ENCODE results near the gene GYG2. TPM values are rescaled to one million over a fixed set of nuclear protein-coding genes. Genes with fewer than 3 reads are reported as not detected.

GYG2 gene
- total RNA-seq, 1 experiment from 2014 or later, result not detected

- Histone ChIP-seq H4K20me1 (ENCODE audit: insufficient read depth) (no peaks in the 10 kb centered on the region), H3K36me3 (ENCODE audit: control insufficient read depth in 1 of 2, insufficient read depth in 2 of 2, low read length in 2 of 2) (no peaks in the 10 kb centered on the region), H3K4me2 (ENCODE audit: low read length) (no peak overlapping the region), H3K27me3 (ENCODE audit: insufficient read depth, low read length) (no peaks in the 10 kb centered on the region), H3K9me3 (ENCODE audit: control insufficient read depth in 1 of 2, insufficient read depth in 1 of 2, low read depth in 1 of 2, low read length in 2 of 2) (no peaks in the 10 kb centered on the region), H3K9me2 (ENCODE audit: insufficient read depth) (no peaks in the 10 kb centered on the region), H3K79me2 (ENCODE audit: insufficient read depth, low read length) (no peaks in the 10 kb centered on the region), H2AFZ (ENCODE audit: low read depth, low read length, poor library complexity, severe bottlenecking) (no peak overlapping the region), H3K27ac (ENCODE audit: low read depth, low read length) (no peak overlapping the region), H3K4me1 (ENCODE audit: control insufficient read depth in 1 of 2, insufficient read depth in 2 of 2, low read length in 2 of 2) (peaks cover 0 to 3% of the 10 kb centered on the region in 2 experiments; a peak in 1 of 4 replicates), H3K4me3 (replicated peaks in 1 of 2; ENCODE audit: low read depth in 1 of 2, low read length in 2 of 2) (no peak overlapping the region), H3K9ac (ENCODE audit: low read length) (no peak overlapping the region)
- no TSS peak for BruUV-seq (replicated peaks)
- TF ChIP-seq REST (IDR thresholded peaks at IDR 0.05; ENCODE audit: low read depth), result no peak
- TF ChIP-seq JUND (IDR thresholded peaks at IDR 0.05), result no peak
- no peak for TF ChIP-seq YY1 (IDR thresholded peaks at IDR 0.05; ENCODE audit: extremely low read depth, insufficient replicate concordance, low read depth, low read length)
- no peak for TF ChIP-seq CTCF (IDR thresholded peaks at IDR 0.05 in 2 of 3, conservative IDR thresholded peaks at IDR 0.05 in 1 of 3; ENCODE audit: borderline replicate concordance in 1 of 3, insufficient read depth in 1 of 3, low read depth in 2 of 3, low read length in 2 of 3)
- TF ChIP-seq SIN3A (IDR thresholded peaks at IDR 0.05; ENCODE audit: low read depth), result no peak
- no peak for TF ChIP-seq CEBPB (IDR thresholded peaks at IDR 0.05; ENCODE audit: low read depth)
- TF ChIP-seq ZFX (IDR thresholded peaks at IDR 0.05), result no peak
- no peak for TF ChIP-seq EZH2 (IDR thresholded peaks at IDR 0.05)
- no peak for TF ChIP-seq RAD21 (IDR thresholded peaks at IDR 0.05; ENCODE audit: low read depth)
- no peak for TF ChIP-seq POLR2A (IDR thresholded peaks at IDR 0.05; ENCODE audit: borderline replicate concordance, extremely low read depth, insufficient read depth, insufficient read length)
- TF ChIP-seq CBX3 (IDR thresholded peaks at IDR 0.05; ENCODE audit: low read depth), result no peak
- TF ChIP-seq FOSL1 (IDR thresholded peaks at IDR 0.05; ENCODE audit: low read depth), result no peak
- TF ChIP-seq ZBTB33 (IDR thresholded peaks at IDR 0.05; ENCODE audit: extremely low read depth, insufficient replicate concordance, low read length), result no peak
- no peak for TF ChIP-seq ZNF274 (IDR thresholded peaks at IDR 0.05; ENCODE audit: low read depth, low read length)
- no peak for TF ChIP-seq TCF7L2 (IDR thresholded peaks at IDR 0.05; ENCODE audit: borderline replicate concordance, extremely low read depth, insufficient read depth, insufficient read length)
- TF ChIP-seq, protein P1, sequence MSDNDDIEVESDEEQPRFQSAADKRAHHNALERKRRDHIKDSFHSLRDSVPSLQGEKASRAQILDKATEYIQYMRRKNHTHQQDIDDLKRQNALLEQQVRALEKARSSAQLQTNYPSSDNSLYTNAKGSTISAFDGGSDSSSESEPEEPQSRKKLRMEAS (IDR thresholded peaks at IDR 0.05), result no peak
- no peak for TF ChIP-seq SP1 (IDR thresholded peaks at IDR 0.05; ENCODE audit: low read depth)
- no peak for TF ChIP-seq POLR2AphosphoS5 (IDR thresholded peaks at IDR 0.05; ENCODE audit: low read depth, low read length)
- ChIA-PET POLR2A (no interaction called here), CTCF (no interaction called here), RAD21 (ENCODE audit: low non-redundant PET in 1 of 2, low total read pairs in 2 of 2, uncharacterized antibody in 2 of 2, unreplicated experiment in 2 of 2) (no interaction called here)
- intact Hi-C loops (cut with micrococcal nuclease), result loop anchor here (10.0 kb wide), 1 partner anchor 764 kb away; no protein-coding TSS in a partner anchor
- no peak for ATAC-seq
- DNase-seq (ENCODE audit: low read depth, low spot score), result no peak
These were observed 41.9 kb downstream of the GYG2 start for GRCh38 chrX:2870650-2871049.

Measured in HCT116 (cell line).